Large intestine (tissue), 3 donors: ENCODE measurements around the gene ELMO1. TPM values are rescaled to one million over a fixed set of nuclear protein-coding genes. Genes with fewer than 3 reads are reported as not detected.
A peak's percentile ranks its signal among the peaks of the same experiment; 100 is the strongest.

ENCODE experiments used
- DNase-seq, 2 donors: peaks; one replicate each; pipeline versions ENCODE4 v3.0.0 to v3.0.0-alpha.2; 2013
- H3K27ac ChIP-seq: one replicate; pipeline ENCODE4 v1.5.1; 2013; ENCODE audit warnings: low read length
- H3K27me3 ChIP-seq: 2 replicates; pipeline ENCODE4 v1.6.1; 2013; ENCODE audit warnings: low read length; ENCODE audit not compliant: control insufficient read depth, insufficient read depth
- H3K36me3 ChIP-seq: 2 replicates; pipeline ENCODE4 v1.6.1; 2013; ENCODE audit warnings: low read length; ENCODE audit not compliant: control insufficient read depth, insufficient read depth
- H3K4me1 ChIP-seq: one replicate; pipeline ENCODE4 v1.6.1; 2013; ENCODE audit warnings: low read length; ENCODE audit not compliant: control insufficient read depth, insufficient read depth
- H3K4me3 ChIP-seq: one replicate; pipeline ENCODE4 v1.5.1; 2013; ENCODE audit warnings: low read length
- H3K9me3 ChIP-seq: one replicate; pipeline ENCODE4 v1.6.1; 2013; ENCODE audit warnings: mild to moderate bottlenecking, low read depth, low read length, moderate library complexity; ENCODE audit not compliant: control insufficient read depth
- WGBS: methylation state at CpG from one replicate; pipeline ENCODE4 v1.1.5; 2013; ENCODE audit warnings: low lambda C conversion rate; ENCODE audit not compliant: insufficient coverage; 5-methylcytosine and 5-hydroxymethylcytosine counted together
- polyA plus RNA-seq: library from polyadenylated mRNA; unstranded; fragments of 120-200 nt; gene quantifications from one replicate; pipeline ENCODE4 v1.2.1, GENCODE V29; 2013

ELMO1 gene
- polyA plus RNA-seq, 1 donor: 9.5 TPM

- Histone ChIP-seq H3K27ac (no peak overlapping the region), H3K4me1 (peaks cover 5% of the 10 kb centered on the region), H3K27me3 (no peaks in the 10 kb centered on the region), H3K9me3 (no peaks in the 10 kb centered on the region), H3K36me3 (no peaks in the 10 kb centered on the region), H3K4me3 (no peak overlapping the region)
- no peak for DNase-seq
- no CpG with 5 or more reads among the region's 4 CpGs for WGBS
Measured at GRCh38 chr7:36879021-36879420, 569.6 kb downstream of the ELMO1 start.

- Histone ChIP-seq H3K27ac (no peak overlapping the region), H3K4me3 (no peak overlapping the region), H3K36me3 (no peaks in the 10 kb centered on the region), H3K4me1 (peaks cover 5% of the 10 kb centered on the region), H3K27me3 (no peaks in the 10 kb centered on the region), H3K9me3 (no peaks in the 10 kb centered on the region)
- peak in 1 of 2 donors; percentile 34 for DNase-seq
- WGBS: no CpG with 5 or more reads among the region's 2 CpGs
Measured at GRCh38 chr7:36878288-36878687, 570.4 kb downstream of the ELMO1 start.

GRCh38 chr7:36875794-36876193, 572.9 kb downstream of the ELMO1 start:
- no peaks in the 10 kb centered on the region for H3K9me3 ChIP-seq
- no peaks in the 10 kb centered on the region for H3K36me3 ChIP-seq
- WGBS: no CpG with 5 or more reads among the region's 2 CpGs
- H3K27ac ChIP-seq: no peak overlapping the region
- H3K4me1 ChIP-seq: peaks cover 5% of the 10 kb centered on the region
- no peak overlapping the region for H3K4me3 ChIP-seq
- H3K27me3 ChIP-seq: no peaks in the 10 kb centered on the region
- DNase-seq: no peak

GRCh38 chr7:36874041-36874440, 574.6 kb downstream of the ELMO1 start:
- Histone ChIP-seq H3K27ac (no peak overlapping the region), H3K36me3 (no peaks in the 10 kb centered on the region), H3K27me3 (no peaks in the 10 kb centered on the region), H3K4me1 (peaks cover 5% of the 10 kb centered on the region), H3K4me3 (no peak overlapping the region), H3K9me3 (no peaks in the 10 kb centered on the region)
- WGBS: no CpG with 5 or more reads among the region's 2 CpGs
- DNase-seq: no peak

GRCh38 chr7:36871863-36872262, 576.8 kb downstream of the ELMO1 start:
- H3K4me1 ChIP-seq: no peaks in the 10 kb centered on the region
- no peak overlapping the region for H3K4me3 ChIP-seq
- no peaks in the 10 kb centered on the region for H3K27me3 ChIP-seq
- H3K27ac ChIP-seq: no peak overlapping the region
- no peaks in the 10 kb centered on the region for H3K36me3 ChIP-seq
- no peaks in the 10 kb centered on the region for H3K9me3 ChIP-seq
- DNase-seq: no peak

GRCh38 chr7:36871355-36871738, 577.3 kb downstream of the ELMO1 start:
- Histone ChIP-seq H3K27ac (no peak overlapping the region), H3K9me3 (no peaks in the 10 kb centered on the region), H3K27me3 (no peaks in the 10 kb centered on the region), H3K36me3 (no peaks in the 10 kb centered on the region), H3K4me1 (no peaks in the 10 kb centered on the region), H3K4me3 (no peak overlapping the region)
- DNase-seq: no peak
- no CpG with 5 or more reads among the region's 1 CpG for WGBS

GRCh38 chr7:36870625-36871354, 577.9 kb downstream of the ELMO1 start:
- Histone ChIP-seq H3K36me3 (no peaks in the 10 kb centered on the region), H3K4me1 (no peaks in the 10 kb centered on the region), H3K27me3 (no peaks in the 10 kb centered on the region), H3K27ac (no peak overlapping the region), H3K4me3 (no peak overlapping the region), H3K9me3 (no peaks in the 10 kb centered on the region)
- no peak for DNase-seq
- WGBS: 83% methylated on average over 1 of the region's 1 CpG

- WGBS: no CpG with 5 or more reads among the region's 7 CpGs
- no peaks in the 10 kb centered on the region for H3K36me3 ChIP-seq
- H3K27ac ChIP-seq: no peak overlapping the region
- H3K9me3 ChIP-seq: no peaks in the 10 kb centered on the region
- peaks cover 14% of the 10 kb centered on the region for H3K4me1 ChIP-seq
- H3K27me3 ChIP-seq: no peaks in the 10 kb centered on the region
- DNase-seq: no peak
- no peak overlapping the region for H3K4me3 ChIP-seq
Measured at GRCh38 chr7:36868727-36869411, 579.8 kb downstream of the ELMO1 start.

GRCh38 chr7:36865019-36865418, 583.6 kb downstream of the ELMO1 start:
- H3K27ac ChIP-seq: peak overlapping the region; percentile 47
- no CpG with 5 or more reads among the region's 3 CpGs for WGBS
- peaks cover 14% of the 10 kb centered on the region for H3K4me1 ChIP-seq
- no peaks in the 10 kb centered on the region for H3K9me3 ChIP-seq
- H3K4me3 ChIP-seq: no peak overlapping the region
- no peak for DNase-seq
- H3K27me3 ChIP-seq: no peaks in the 10 kb centered on the region
- H3K36me3 ChIP-seq: no peaks in the 10 kb centered on the region

GRCh38 chr7:36863901-36864701, 584.6 kb downstream of the ELMO1 start:
- DNase-seq: peak; percentile 75 to 93
- no CpG with 5 or more reads among the region's 10 CpGs for WGBS
- no peaks in the 10 kb centered on the region for H3K36me3 ChIP-seq
- H3K4me1 ChIP-seq: peaks cover 14% of the 10 kb centered on the region
- H3K4me3 ChIP-seq: no peak overlapping the region
- peak overlapping the region; percentile 47 for H3K27ac ChIP-seq
- no peaks in the 10 kb centered on the region for H3K9me3 ChIP-seq
- H3K27me3 ChIP-seq: no peaks in the 10 kb centered on the region
